ENCODE data around the gene FYN.

The FYN gene

GRCh38 chr6:111829581-111829980, 43.7 kb downstream of the FYN start:
- no peak for DNase-seq

GRCh38 chr6:111828809-111829208, 44.4 kb downstream of the FYN start:
- DNase-seq: no peak

GRCh38 chr6:111825439-111826086, 47.7 kb downstream of the FYN start:
- DNase-seq: no peak

GRCh38 chr6:111824608-111825337, 48.5 kb downstream of the FYN start:
- no peak for DNase-seq

GRCh38 chr6:111823831-111824607, 49.2 kb downstream of the FYN start:
- peak; percentile 80 for DNase-seq

GRCh38 chr6:111823012-111823411, 50.2 kb downstream of the FYN start:
- no peak for DNase-seq

GRCh38 chr6:111819458-111819857, 53.8 kb downstream of the FYN start:
- no peak for DNase-seq

GRCh38 chr6:111818539-111819226, 54.6 kb downstream of the FYN start:
- peak; percentile 68 for DNase-seq

GRCh38 chr6:111817451-111818120, 55.7 kb downstream of the FYN start:
- DNase-seq: no peak

GRCh38 chr6:111813677-111814310, 59.5 kb downstream of the FYN start:
- DNase-seq: no peak

- no peak for DNase-seq
These were observed 60.0 kb downstream of the FYN start for GRCh38 chr6:111813237-111813636.

- no peak for DNase-seq
These were observed 60.9 kb downstream of the FYN start for GRCh38 chr6:111812060-111813038.

GRCh38 chr6:111810294-111811131, 62.7 kb downstream of the FYN start:
- DNase-seq: no peak

- DNase-seq: no peak
These were observed 63.5 kb downstream of the FYN start for GRCh38 chr6:111809766-111810165.

GRCh38 chr6:111809264-111809663, 64.0 kb downstream of the FYN start:
- DNase-seq: no peak

- DNase-seq: no peak
These were observed 64.8 kb downstream of the FYN start for GRCh38 chr6:111808493-111808892.

GRCh38 chr6:111806561-111807497, 66.4 kb downstream of the FYN start:
- no peak for DNase-seq

GRCh38 chr6:111806165-111806547, 67.1 kb downstream of the FYN start:
- no peak for DNase-seq

Measured in inflammatory macrophage treated with lipopolysaccharide for 4 hours (primary cell).